HG03097 (cell line): ENCODE measurements around the gene ROMO1.
"Not testable (repeated sequence)": the region's sequence is repeated elsewhere in the genome, so short reads cannot be mapped to it uniquely, and the experiment has no call there.

Experiments used
- ATAC-seq: cut with Tn5 transposase; IDR thresholded peaks from one replicate; pipeline ENCODE4 v1.9.1; 2021; ENCODE audit not compliant: unreplicated experiment, low FRiP score

The ROMO1 gene

GRCh38 chr20:35680452-35681183 is 18.6 kb upstream of the ROMO1 start:
- no peak for ATAC-seq

GRCh38 chr20:35681960-35682359 is 17.2 kb upstream of the ROMO1 start:
- ATAC-seq = no peak

GRCh38 chr20:35685368-35685767 is 13.8 kb upstream of the ROMO1 start:
- not testable (repeated sequence) for ATAC-seq

- not testable (repeated sequence) for ATAC-seq
Observed at GRCh38 chr20:35686872-35687271, 12.3 kb upstream of the ROMO1 start.

GRCh38 chr20:35690265-35690664 is 8.9 kb upstream of the ROMO1 start:
- ATAC-seq = no peak

GRCh38 chr20:35695245-35695749 is 3.9 kb upstream of the ROMO1 start:
- no peak for ATAC-seq

GRCh38 chr20:35695978-35696377 is 3.2 kb upstream of the ROMO1 start:
- ATAC-seq = no peak

GRCh38 chr20:35697696-35698297 is 1.4 kb upstream of the ROMO1 start:
- no peak for ATAC-seq

GRCh38 chr20:35698298-35699126 is 693 bp upstream of the ROMO1 start:
- ATAC-seq = peak; percentile 12

GRCh38 chr20:35699957-35700624 is 886 bp downstream of the ROMO1 start:
- no peak for ATAC-seq

- no peak for ATAC-seq
Observed at GRCh38 chr20:35700625-35701148, 1.5 kb downstream of the ROMO1 start.

- ATAC-seq = no peak
Observed at GRCh38 chr20:35702051-35702823, 3.0 kb downstream of the ROMO1 start.

- ATAC-seq = no peak
Observed at GRCh38 chr20:35702824-35703695, 3.9 kb downstream of the ROMO1 start.

GRCh38 chr20:35704514-35705261 is 5.5 kb downstream of the ROMO1 start:
- ATAC-seq = no peak

GRCh38 chr20:35705894-35706293 is 6.7 kb downstream of the ROMO1 start:
- ATAC-seq = not testable (repeated sequence)

GRCh38 chr20:35706591-35707529 is 7.7 kb downstream of the ROMO1 start:
- ATAC-seq = not testable (repeated sequence)

GRCh38 chr20:35708502-35708901 is 9.3 kb downstream of the ROMO1 start:
- ATAC-seq = no peak
